ENCODE data around the gene IL11.

IL11 gene

GRCh38 chr19:55353356-55353802, 16.9 kb downstream of the IL11 start:
- H3K27me3 ChIP-seq (ENCODE audit: insufficient read depth, low read length), result peaks cover 76% of the 10 kb centered on the region
- H3K9me3 ChIP-seq (ENCODE audit: insufficient read depth, low read depth, low read length), result no peaks in the 10 kb centered on the region
- no peak overlapping the region for H3K27ac ChIP-seq (ENCODE audit: low read length)
- H3K4me3 ChIP-seq (ENCODE audit: low read length), result peak overlapping the region; percentile 66
- peaks cover 6% of the 10 kb centered on the region; the same call in 1 of the 2 replicates for H3K4me1 ChIP-seq (ENCODE audit: insufficient read depth, low read length)
- peak overlapping the region; percentile 34; the same call in 1 of the 2 replicates for H3K9ac ChIP-seq (ENCODE audit: low read depth, low read length)
- no peaks in the 10 kb centered on the region for H3K36me3 ChIP-seq (ENCODE audit: insufficient read depth, low read depth, low read length)

DNA sequence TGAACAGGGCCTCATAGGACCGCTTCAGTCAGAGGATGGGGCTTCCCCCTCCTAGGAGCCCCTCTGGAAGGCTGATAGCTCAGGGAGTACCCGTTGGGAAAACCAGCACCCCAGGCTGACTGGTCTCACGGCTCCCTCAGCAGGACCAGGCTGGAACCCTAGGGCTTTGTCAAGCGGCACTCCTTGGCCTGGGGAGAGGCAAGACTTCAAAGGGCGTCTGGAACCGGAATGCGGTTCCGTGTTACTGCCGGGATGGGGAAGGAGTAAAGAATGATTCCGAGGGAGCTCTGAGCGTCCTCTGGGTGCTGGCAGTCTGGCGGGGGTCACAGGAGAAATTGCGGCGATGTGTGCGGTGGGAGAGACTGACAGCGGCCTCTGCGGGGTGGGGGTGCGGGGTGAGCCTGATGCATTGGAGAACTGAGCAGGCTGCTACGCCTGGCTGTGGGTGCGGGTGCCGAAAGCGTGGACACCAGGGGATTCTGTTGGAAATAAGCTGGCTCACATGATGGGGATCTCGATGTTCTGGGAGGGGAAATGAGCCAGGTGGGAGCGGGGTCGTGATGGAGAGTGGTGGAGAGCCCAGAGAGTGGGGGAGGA, 17.6 kb downstream of the IL11 start:
- H3K9me3 ChIP-seq (ENCODE audit: insufficient read depth, low read depth, low read length), result no peaks in the 10 kb centered on the region
- no peaks in the 10 kb centered on the region for H3K36me3 ChIP-seq (ENCODE audit: insufficient read depth, low read depth, low read length)
- peaks cover 13% of the 10 kb centered on the region; the same call in 1 of the 2 replicates for H3K4me1 ChIP-seq (ENCODE audit: insufficient read depth, low read length)
- H3K4me3 ChIP-seq (ENCODE audit: low read length), result peak overlapping the region; percentile 66; the same call in 1 of the 2 replicates
- H3K27me3 ChIP-seq (ENCODE audit: insufficient read depth, low read length), result peaks cover 71% of the 10 kb centered on the region
- H3K27ac ChIP-seq (ENCODE audit: low read length), result no peak overlapping the region
- no peak overlapping the region for H3K9ac ChIP-seq (ENCODE audit: low read depth, low read length)

DNA sequence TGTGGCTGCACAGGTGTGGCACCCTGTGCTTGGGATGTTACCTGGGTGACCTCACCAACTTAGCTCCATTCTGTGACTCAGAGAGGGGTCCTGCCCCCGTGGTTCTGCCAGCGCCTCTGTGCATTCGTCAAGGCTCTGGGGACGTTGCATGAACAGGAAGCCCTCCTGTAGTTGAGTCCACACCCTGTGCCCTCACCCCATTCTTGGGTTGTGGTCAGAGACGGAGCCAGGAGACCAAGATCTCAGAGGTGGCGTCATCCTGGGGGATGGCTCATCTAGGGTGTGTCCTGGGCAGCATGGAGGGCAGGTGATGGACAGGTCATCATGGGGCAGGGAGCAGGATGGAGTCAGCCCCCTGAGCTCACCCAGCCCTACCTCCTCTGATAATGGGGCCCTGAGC, 18.2 kb downstream of the IL11 start:
- Histone ChIP-seq H3K9me3 (ENCODE audit: insufficient read depth, low read depth, low read length) (no peaks in the 10 kb centered on the region), H3K27me3 (ENCODE audit: insufficient read depth, low read length) (peaks cover 66% of the 10 kb centered on the region), H3K4me1 (ENCODE audit: insufficient read depth, low read length) (peaks cover 13% of the 10 kb centered on the region; the same call in 1 of the 2 replicates), H3K27ac (ENCODE audit: low read length) (no peak overlapping the region), H3K9ac (ENCODE audit: low read depth, low read length) (no peak overlapping the region), H3K36me3 (ENCODE audit: insufficient read depth, low read depth, low read length) (no peaks in the 10 kb centered on the region), H3K4me3 (ENCODE audit: low read length) (no peak overlapping the region)

DNA sequence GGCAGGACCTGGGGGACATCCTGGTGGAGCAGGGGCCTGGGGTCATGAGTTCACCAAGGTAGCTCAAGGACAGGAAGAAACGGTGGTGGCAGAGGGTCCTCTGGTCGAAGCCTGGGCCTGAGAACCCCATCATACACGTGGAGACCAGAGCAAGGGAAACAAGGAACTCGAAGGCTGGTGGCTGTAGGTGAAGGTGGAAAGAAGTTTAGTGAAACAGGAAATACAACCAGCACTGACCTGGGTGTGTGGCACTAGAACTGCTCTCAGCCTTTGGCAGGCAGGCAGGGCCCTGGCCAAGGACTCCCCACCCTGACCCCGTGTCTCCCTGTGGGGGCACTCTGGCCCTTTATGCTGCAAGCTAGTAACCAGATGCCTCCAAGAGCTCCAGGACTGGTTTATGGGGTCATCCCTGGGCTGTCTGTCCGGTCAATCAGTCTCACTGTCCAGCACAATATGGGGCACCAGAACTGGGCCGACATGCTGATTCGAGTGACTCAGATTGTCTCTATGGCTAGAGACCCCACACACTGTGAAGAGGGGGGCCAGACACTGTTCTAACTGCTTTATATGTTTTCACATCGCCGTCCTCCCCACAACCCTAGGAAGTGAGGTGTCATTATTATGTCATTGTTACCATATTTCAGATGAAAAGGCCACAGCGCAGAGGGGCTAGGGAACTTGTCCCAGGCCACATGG, 19.5 kb downstream of the IL11 start:
- H3K9ac ChIP-seq (ENCODE audit: low read depth, low read length), result no peak overlapping the region; the same call in 1 of the 2 replicates
- no peak overlapping the region for H3K27ac ChIP-seq (ENCODE audit: low read length)
- H3K36me3 ChIP-seq (ENCODE audit: insufficient read depth, low read depth, low read length), result 0 out of 2 replicates have a peak, but pooled peaks cover 7% of the 10 kb centered on the region
- no peak overlapping the region for H3K4me3 ChIP-seq (ENCODE audit: low read length)
- peaks cover 53% of the 10 kb centered on the region for H3K27me3 ChIP-seq (ENCODE audit: insufficient read depth, low read length)
- peaks cover 13% of the 10 kb centered on the region; the same call in 1 of the 2 replicates for H3K4me1 ChIP-seq (ENCODE audit: insufficient read depth, low read length)
- H3K9me3 ChIP-seq (ENCODE audit: insufficient read depth, low read depth, low read length), result no peaks in the 10 kb centered on the region

GRCh38 chr19:55348317-55349034, 21.8 kb downstream of the IL11 start:
- Histone ChIP-seq H3K36me3 (ENCODE audit: insufficient read depth, low read depth, low read length) (peaks cover 21% of the 10 kb centered on the region), H3K27me3 (ENCODE audit: insufficient read depth, low read length) (peaks cover 31% of the 10 kb centered on the region), H3K4me3 (ENCODE audit: low read length) (peak overlapping the region; percentile 35; the same call in 1 of the 2 replicates), H3K9me3 (ENCODE audit: insufficient read depth, low read depth, low read length) (no peaks in the 10 kb centered on the region), H3K27ac (ENCODE audit: low read length) (peak overlapping the region; percentile 87), H3K9ac (ENCODE audit: low read depth, low read length) (peak overlapping the region; percentile 68; the same call in 1 of the 2 replicates), H3K4me1 (ENCODE audit: insufficient read depth, low read length) (peaks cover 13% of the 10 kb centered on the region; the same call in 1 of the 2 replicates)

- peaks cover 13% of the 10 kb centered on the region; the same call in 1 of the 2 replicates for H3K4me1 ChIP-seq (ENCODE audit: insufficient read depth, low read length)
- H3K27ac ChIP-seq (ENCODE audit: low read length), result peak overlapping the region; percentile 87
- no peak overlapping the region; the same call in 1 of the 2 replicates for H3K4me3 ChIP-seq (ENCODE audit: low read length)
- H3K27me3 ChIP-seq (ENCODE audit: insufficient read depth, low read length), result peaks cover 22% of the 10 kb centered on the region
- no peaks in the 10 kb centered on the region for H3K9me3 ChIP-seq (ENCODE audit: insufficient read depth, low read depth, low read length)
- peak overlapping the region; percentile 68; the same call in 1 of the 2 replicates for H3K9ac ChIP-seq (ENCODE audit: low read depth, low read length)
- peaks cover 31% of the 10 kb centered on the region for H3K36me3 ChIP-seq (ENCODE audit: insufficient read depth, low read depth, low read length)
These were observed 22.7 kb downstream of the IL11 start for GRCh38 chr19:55347442-55348009.

GRCh38 chr19:55346725-55347441, 23.4 kb downstream of the IL11 start:
- H3K9ac ChIP-seq (ENCODE audit: low read depth, low read length), result no peak overlapping the region
- H3K27me3 ChIP-seq (ENCODE audit: insufficient read depth, low read length), result peaks cover 15% of the 10 kb centered on the region
- H3K4me1 ChIP-seq (ENCODE audit: insufficient read depth, low read length), result peaks cover 13% of the 10 kb centered on the region; the same call in 1 of the 2 replicates
- H3K4me3 ChIP-seq (ENCODE audit: low read length), result no peak overlapping the region
- no peaks in the 10 kb centered on the region for H3K9me3 ChIP-seq (ENCODE audit: insufficient read depth, low read depth, low read length)
- H3K27ac ChIP-seq (ENCODE audit: low read length), result no peak overlapping the region
- H3K36me3 ChIP-seq (ENCODE audit: insufficient read depth, low read depth, low read length), result peaks cover 35% of the 10 kb centered on the region

DNA sequence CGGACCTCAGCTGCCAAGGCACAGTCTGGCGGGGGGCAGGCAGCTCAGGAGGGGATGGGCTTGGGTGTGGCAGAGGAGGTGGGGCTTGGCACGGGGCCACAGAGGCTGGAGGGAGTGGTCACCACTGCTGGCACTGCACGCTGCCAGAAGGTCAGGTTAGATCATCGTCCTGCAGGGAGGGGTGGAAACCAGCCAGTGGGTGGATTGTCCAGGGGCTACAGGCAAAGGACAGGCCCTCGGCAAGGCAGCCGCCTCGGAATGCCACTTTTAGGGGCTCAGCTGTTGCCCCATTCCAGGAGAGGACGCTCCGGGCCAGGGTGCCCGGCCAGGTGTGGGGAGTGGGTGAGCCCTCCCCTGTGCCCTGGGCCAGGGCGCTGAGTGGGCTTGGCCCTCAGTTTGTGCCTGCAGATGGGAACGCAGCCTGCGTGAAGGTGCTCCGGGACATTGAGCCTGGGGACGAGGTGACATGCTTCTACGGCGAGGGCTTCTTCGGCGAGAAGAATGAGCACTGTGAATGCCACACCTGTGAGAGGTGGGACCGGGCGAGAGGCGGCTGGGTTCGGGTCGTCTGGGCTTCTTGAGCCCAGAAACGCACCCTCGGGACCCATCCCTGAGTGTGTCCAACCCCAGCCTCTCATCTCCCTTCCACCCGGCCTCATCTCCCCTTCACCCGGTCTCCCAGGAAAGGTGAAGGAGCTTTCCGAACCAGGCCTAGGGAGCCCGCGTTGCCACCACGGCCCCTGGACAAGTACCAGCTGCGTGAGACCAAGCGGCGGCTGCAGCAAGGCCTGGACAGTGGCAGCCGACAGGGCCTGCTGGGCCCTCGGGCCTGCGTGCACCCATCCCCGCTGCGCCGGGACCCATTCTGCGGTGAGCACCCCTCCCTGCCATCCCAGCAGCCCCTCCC, 24.2 kb downstream of the IL11 start:
- Histone ChIP-seq H3K4me3 (ENCODE audit: low read length) (no peak overlapping the region), H3K27ac (ENCODE audit: low read length) (no peak overlapping the region), H3K36me3 (ENCODE audit: insufficient read depth, low read depth, low read length) (peaks cover 38% of the 10 kb centered on the region), H3K4me1 (ENCODE audit: insufficient read depth, low read length) (peaks cover 17% of the 10 kb centered on the region; the same call in 1 of the 2 replicates), H3K9ac (ENCODE audit: low read depth, low read length) (no peak overlapping the region), H3K27me3 (ENCODE audit: insufficient read depth, low read length) (peaks cover 7% of the 10 kb centered on the region), H3K9me3 (ENCODE audit: insufficient read depth, low read depth, low read length) (no peaks in the 10 kb centered on the region)

- Histone ChIP-seq H3K9ac (ENCODE audit: low read depth, low read length) (no peak overlapping the region), H3K27me3 (ENCODE audit: insufficient read depth, low read length) (no peaks in the 10 kb centered on the region; the same call in 1 of the 2 replicates), H3K9me3 (ENCODE audit: insufficient read depth, low read depth, low read length) (no peaks in the 10 kb centered on the region), H3K4me1 (ENCODE audit: insufficient read depth, low read length) (peaks cover 17% of the 10 kb centered on the region; the same call in 1 of the 2 replicates), H3K27ac (ENCODE audit: low read length) (no peak overlapping the region), H3K36me3 (ENCODE audit: insufficient read depth, low read depth, low read length) (peaks cover 38% of the 10 kb centered on the region), H3K4me3 (ENCODE audit: low read length) (no peak overlapping the region)
These were observed 25.0 kb downstream of the IL11 start for GRCh38 chr19:55345101-55345817.

DNA sequence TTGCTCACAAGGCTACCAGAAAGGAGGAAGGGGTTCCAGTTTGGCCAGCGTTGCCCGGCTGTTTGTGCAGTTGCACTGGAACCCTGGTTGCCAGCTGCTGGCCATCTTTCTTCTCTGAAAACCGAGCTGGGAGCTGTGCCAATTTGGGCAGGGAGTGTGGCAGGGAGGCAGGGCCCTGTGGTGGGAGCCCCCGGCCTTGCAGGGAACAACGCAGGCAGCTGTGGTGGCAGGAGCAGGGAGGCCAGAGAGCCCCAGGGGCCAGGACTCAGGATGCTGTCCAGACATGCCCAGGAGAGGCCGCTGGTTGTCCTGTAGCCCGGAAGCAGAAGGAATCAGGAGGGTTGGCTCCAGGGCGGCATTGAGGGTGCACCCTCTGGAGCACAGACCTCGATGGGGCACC, 25.8 kb downstream of the IL11 start:
- Histone ChIP-seq H3K27ac (ENCODE audit: low read length) (no peak overlapping the region), H3K9me3 (ENCODE audit: insufficient read depth, low read depth, low read length) (no peaks in the 10 kb centered on the region), H3K9ac (ENCODE audit: low read depth, low read length) (no peak overlapping the region), H3K4me3 (ENCODE audit: low read length) (no peak overlapping the region), H3K27me3 (ENCODE audit: insufficient read depth, low read length) (no peaks in the 10 kb centered on the region), H3K36me3 (ENCODE audit: insufficient read depth, low read depth, low read length) (peaks cover 38% of the 10 kb centered on the region), H3K4me1 (ENCODE audit: insufficient read depth, low read length) (peaks cover 17% of the 10 kb centered on the region; the same call in 1 of the 2 replicates)
